SK-N-SH (cell line): ENCODE results near the gene OTOG. TPM values are rescaled to one million over a fixed set of nuclear protein-coding genes. Genes with fewer than 3 reads are reported as not detected.
A peak's percentile ranks its signal among the peaks of the same experiment; 100 is the strongest.

Experiments used
- CTCF ChIA-PET: fragments of 300-600, 350-600 bp; formaldehyde crosslinking; extraction: SDS; loops from one replicate; lab custom pipeline; 2021; lab: Yijun Ruan, JAX
- POLR2A ChIA-PET: fragments of 350-600 bp; sonication (Branson Sonifier 250); formaldehyde crosslinking; extraction: SDS; loops from one replicate; lab custom pipeline; 2020; ENCODE audit warnings: antibody characterized with exemption, inconsistent platforms; lab: Yijun Ruan, JAX
- DNase-seq: peaks from one replicate; pipeline ENCODE4 v3.0.0; 2012
- H2AFZ ChIP-seq: fragments of 200-600 bp; sonication (generic); 2 replicates; pipeline ENCODE4 v1.8.1; 2016; ENCODE audit warnings: antibody characterized with exemption, mild to moderate bottlenecking, low read depth
- H3F3A ChIP-seq: fragments of 200-600 bp; sonication (generic); replicated peaks from 2 replicates; pipeline ENCODE3; 2016; ENCODE audit warnings: antibody characterized with exemption, mild to moderate bottlenecking; ENCODE audit not compliant: insufficient read depth
- H3K27ac ChIP-seq, 2 experiments: fragments of 200-500 bp in 1 of 2; fragments of 200-600 bp in 1 of 2; sonication (Bioruptor generic) in 1 of 2; sonication (generic), shearing (Covaris generic) in 1 of 2; 2 replicates each; pipeline versions ENCODE4 v1.5.1 to v1.6.1; 2014 to 2016; ENCODE audit warnings: low read depth in 2 of 2, inconsistent platforms in 1 of 2, low read length in 1 of 2, mild to moderate bottlenecking in 1 of 2, mixed read lengths in 1 of 2
- H3K27me3 ChIP-seq: fragments of 200-600 bp; sonication (generic), shearing (Covaris generic); 2 replicates; pipeline ENCODE4 v1.6.1; 2016; ENCODE audit warnings: mixed run types; ENCODE audit not compliant: insufficient read depth
- H3K36me3 ChIP-seq, 2 experiments: fragments of 200-500 bp in 1 of 2; fragments of 200-600 bp in 1 of 2; sonication (Bioruptor generic) in 1 of 2; sonication (generic) in 1 of 2; replicated peaks in 1 of 2; 2 replicates each; pipeline versions ENCODE3 to v1.5.1; 2014 to 2016; ENCODE audit warnings: low read length in 1 of 2, mild to moderate bottlenecking in 1 of 2; ENCODE audit not compliant: insufficient read depth in 2 of 2, control insufficient read depth in 1 of 2
- H3K4me1 ChIP-seq, 2 experiments: fragments of 200-500 bp in 1 of 2; fragments of 200-600 bp in 1 of 2; sonication (Bioruptor generic) in 1 of 2; sonication (generic), shearing (Covaris generic) in 1 of 2; 2 replicates each; pipeline versions ENCODE4 v1.5.1 to v1.6.1; 2014 to 2016; ENCODE audit warnings: low read depth in 1 of 2, low read length in 1 of 2, mixed run types in 1 of 2; ENCODE audit not compliant: insufficient read depth in 2 of 2, control insufficient read depth in 1 of 2
- H3K4me2 ChIP-seq: fragments of 200-600 bp; sonication (generic), shearing (Covaris generic); 2 replicates; pipeline ENCODE4 v1.6.1; 2017; ENCODE audit warnings: mixed run types
- H3K4me3 ChIP-seq, 2 experiments: fragments of 200-500 bp in 1 of 2; fragments of 200-600 bp in 1 of 2; sonication (Bioruptor generic) in 1 of 2; sonication (generic), shearing (Covaris generic) in 1 of 2; 2 replicates each; pipeline versions ENCODE4 v1.5.1 to v1.8.1; 2014 to 2016; ENCODE audit warnings: low read depth in 2 of 2, inconsistent platforms in 1 of 2, low read length in 1 of 2, mild to moderate bottlenecking in 1 of 2, mixed read lengths in 1 of 2, moderate library complexity in 1 of 2
- H3K79me2 ChIP-seq: fragments of 200-600 bp; sonication (generic); 2 replicates; pipeline ENCODE4 v1.8.1; 2017; ENCODE audit warnings: mild to moderate bottlenecking; ENCODE audit not compliant: insufficient read depth
- H3K9ac ChIP-seq: fragments of 200-600 bp; sonication (generic); 2 replicates; pipeline ENCODE4 v1.6.1; 2017; ENCODE audit warnings: mixed run types
- H3K9me2 ChIP-seq: fragments of 200-600 bp; sonication (generic); 2 replicates; pipeline ENCODE4 v1.6.1; 2017; ENCODE audit warnings: mixed run types
- H3K9me3 ChIP-seq: fragments of 200-600 bp; sonication (generic); 2 replicates; pipeline ENCODE4 v1.6.1; 2017; ENCODE audit warnings: mixed run types, mild to moderate bottlenecking, moderate library complexity
- H4K20me1 ChIP-seq: fragments of 200-600 bp; sonication (generic); 2 replicates; pipeline ENCODE4 v1.6.1; 2017; ENCODE audit warnings: mild to moderate bottlenecking, mixed run types; ENCODE audit not compliant: insufficient read depth
- ELF1 ChIP-seq: IDR thresholded peaks from 2 replicates; pipeline ENCODE4 v1.4.0; 2012
- EZH2phosphoT487 ChIP-seq: fragments of 200-600 bp; sonication (generic); IDR thresholded peaks from 2 replicates; pipeline ENCODE4 v1.6.1; 2017; ENCODE audit warnings: low read depth, mixed run types, mild to moderate bottlenecking, antibody characterized with exemption, moderate library complexity, borderline replicate concordance
- FOXJ3 ChIP-seq: sonication (generic); formaldehyde crosslinking; IDR thresholded peaks from 2 replicates; pipeline ENCODE4 v1.5.1; 2020; ENCODE audit warnings: mild to moderate bottlenecking, missing genetic modification reagents
- GABPA ChIP-seq: IDR thresholded peaks from 2 replicates; pipeline ENCODE4 v1.4.0; 2012; ENCODE audit warnings: low read depth, mild to moderate bottlenecking
- GATA2 ChIP-seq: sonication (generic); formaldehyde crosslinking; IDR thresholded peaks from 2 replicates; pipeline ENCODE4 v1.5.0; 2020; ENCODE audit warnings: mild to moderate bottlenecking, missing genetic modification reagents
- MEF2A ChIP-seq: IDR thresholded peaks from 2 replicates; pipeline ENCODE4 v1.4.0; 2012; ENCODE audit warnings: low read depth, borderline replicate concordance
- NRF1 ChIP-seq: IDR thresholded peaks from 2 replicates; pipeline ENCODE4 v1.6.1; 2012; ENCODE audit warnings: low read depth, mild to moderate bottlenecking, low read length
- PBX3 ChIP-seq: IDR thresholded peaks from 2 replicates; pipeline ENCODE4; 2012
- RCOR1 ChIP-seq: fragments of 150-350 bp; IDR thresholded peaks from 2 replicates; pipeline ENCODE4 v1.6.1; 2017; ENCODE audit warnings: antibody characterized with exemption, low read length
- RFX5 ChIP-seq: IDR thresholded peaks from 2 replicates; pipeline ENCODE4 v1.6.1; 2012; ENCODE audit warnings: mild to moderate bottlenecking, improper control_type of control experiment, low read length
- RXRA ChIP-seq: IDR thresholded peaks from 2 replicates; pipeline ENCODE4 v1.4.0; 2012; ENCODE audit warnings: low read depth, mild to moderate bottlenecking, borderline replicate concordance
- SIN3A ChIP-seq: IDR thresholded peaks from 2 replicates; pipeline ENCODE4 v1.6.1; 2012; ENCODE audit warnings: low read depth, mild to moderate bottlenecking, low read length, moderate library complexity, borderline replicate concordance
- SMC3 ChIP-seq: IDR thresholded peaks from 2 replicates; pipeline ENCODE4 v1.6.1; 2012; ENCODE audit warnings: low read depth, low read length, improper control_type of control experiment
- TAF1 ChIP-seq: IDR thresholded peaks from 2 replicates; pipeline ENCODE4 v1.6.1; 2012; ENCODE audit warnings: low read depth, mild to moderate bottlenecking, low read length, moderate library complexity, borderline replicate concordance
- TCF12 ChIP-seq: IDR thresholded peaks from 2 replicates; pipeline ENCODE4 v1.4.0; 2012
- WGBS: methylation state at CpG from one replicate; pipeline ENCODE4 v1.1.6; 2017; ENCODE audit warnings: low lambda C conversion rate; 5-methylcytosine and 5-hydroxymethylcytosine counted together
- polyA plus RNA-seq, 3 experiments: library from polyadenylated mRNA; depleted of rRNA; stranded (reverse); fragments of >200 nt; gene quantifications; 2 replicates each; pipeline ENCODE4 v1.2.3, GENCODE V29; 2012
- TF ChIP-seq, protein P1 (sequence below): IDR thresholded peaks from 2 replicates; pipeline ENCODE4 v1.4.0; 2012; ENCODE audit warnings: low read depth
- TF ChIP-seq, protein P2 (sequence below): IDR thresholded peaks from 2 replicates; pipeline ENCODE4 v1.6.1; 2012; ENCODE audit warnings: mild to moderate bottlenecking, low read depth, low read length, moderate library complexity

The OTOG gene
- polyA plus RNA-seq, 1 of the 3 experiments (the other 2 are of a cell fraction), result not detected

GRCh38 chr11:17544181-17544622 lies 2.9 kb upstream of the OTOG start, which contains the start of gene USH1C:
TSS of gene USH1C (minus strand) at chr11:17544416. CDS start at chr11:17544307, 109 bp downstream.
- H3K79me2 ChIP-seq, result no peaks in the 10 kb centered on the region
- H3K9me3 ChIP-seq, result no peaks in the 10 kb centered on the region
- H3K36me3 ChIP-seq, result no peaks in the 10 kb centered on the region
- no peak within 1 kb of the TSS for H3K27ac ChIP-seq
- no peak within 1 kb of the TSS for H3K9ac ChIP-seq
- H2AFZ ChIP-seq, result no peak within 1 kb of the TSS
- no peaks in the 10 kb centered on the region for H4K20me1 ChIP-seq
- H3K9me2 ChIP-seq, result no peaks in the 10 kb centered on the region
- CTCF ChIA-PET, result interaction anchor here (1.1 to 4.0 kb wide), 3 partner anchors 12 to 314 kb away, joined by 3 to 31 read pairs (median 3); no protein-coding TSS in a partner anchor
- POLR2A ChIA-PET, result no interaction called here
- no peak within 1 kb of the TSS for H3K4me3 ChIP-seq
- WGBS, result 34% methylated on average over 10 of the region's 32 CpGs
- no peaks in the 10 kb centered on the region; a peak in 1 of 4 replicates for H3K4me1 ChIP-seq
- no peak within 1 kb of the TSS for H3K4me2 ChIP-seq
- no peaks in the 10 kb centered on the region for H3F3A ChIP-seq
- TF ChIP-seq TCF12 (no peak), ELF1 (no peak), PBX3 (no peak), TAF1 (no peak), SIN3A (no peak), GABPA (no peak), RXRA (no peak), FOXJ3 (CRISPR knock-in tag) (no peak), SMC3 (no peak), EZH2phosphoT487 (no peak), MEF2A (no peak), NRF1 (no peak), RCOR1 (no peak), GATA2 (CRISPR knock-in tag) (no peak), RFX5 (no peak)
- TF ChIP-seq, protein P1, sequence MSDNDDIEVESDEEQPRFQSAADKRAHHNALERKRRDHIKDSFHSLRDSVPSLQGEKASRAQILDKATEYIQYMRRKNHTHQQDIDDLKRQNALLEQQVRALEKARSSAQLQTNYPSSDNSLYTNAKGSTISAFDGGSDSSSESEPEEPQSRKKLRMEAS, result no peak
- TF ChIP-seq, protein P2, sequence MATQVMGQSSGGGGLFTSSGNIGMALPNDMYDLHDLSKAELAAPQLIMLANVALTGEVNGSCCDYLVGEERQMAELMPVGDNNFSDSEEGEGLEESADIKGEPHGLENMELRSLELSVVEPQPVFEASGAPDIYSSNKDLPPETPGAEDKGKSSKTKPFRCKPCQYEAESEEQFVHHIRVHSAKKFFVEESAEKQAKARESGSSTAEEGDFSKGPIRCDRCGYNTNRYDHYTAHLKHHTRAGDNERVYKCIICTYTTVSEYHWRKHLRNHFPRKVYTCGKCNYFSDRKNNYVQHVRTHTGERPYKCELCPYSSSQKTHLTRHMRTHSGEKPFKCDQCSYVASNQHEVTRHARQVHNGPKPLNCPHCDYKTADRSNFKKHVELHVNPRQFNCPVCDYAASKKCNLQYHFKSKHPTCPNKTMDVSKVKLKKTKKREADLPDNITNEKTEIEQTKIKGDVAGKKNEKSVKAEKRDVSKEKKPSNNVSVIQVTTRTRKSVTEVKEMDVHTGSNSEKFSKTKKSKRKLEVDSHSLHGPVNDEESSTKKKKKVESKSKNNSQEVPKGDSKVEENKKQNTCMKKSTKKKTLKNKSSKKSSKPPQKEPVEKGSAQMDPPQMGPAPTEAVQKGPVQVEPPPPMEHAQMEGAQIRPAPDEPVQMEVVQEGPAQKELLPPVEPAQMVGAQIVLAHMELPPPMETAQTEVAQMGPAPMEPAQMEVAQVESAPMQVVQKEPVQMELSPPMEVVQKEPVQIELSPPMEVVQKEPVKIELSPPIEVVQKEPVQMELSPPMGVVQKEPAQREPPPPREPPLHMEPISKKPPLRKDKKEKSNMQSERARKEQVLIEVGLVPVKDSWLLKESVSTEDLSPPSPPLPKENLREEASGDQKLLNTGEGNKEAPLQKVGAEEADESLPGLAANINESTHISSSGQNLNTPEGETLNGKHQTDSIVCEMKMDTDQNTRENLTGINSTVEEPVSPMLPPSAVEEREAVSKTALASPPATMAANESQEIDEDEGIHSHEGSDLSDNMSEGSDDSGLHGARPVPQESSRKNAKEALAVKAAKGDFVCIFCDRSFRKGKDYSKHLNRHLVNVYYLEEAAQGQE, result no peak
- TF ChIP-seq, all 33 proteins: peak for 0
- peak; percentile 76 for DNase-seq
- no peaks in the 10 kb centered on the region; the same call in 1 of the 2 replicates for H3K27me3 ChIP-seq
